Motor neuron (in vitro differentiated cells): Measurements from ENCODE around the gene CLDN19. TPM values are rescaled to one million over a fixed set of nuclear protein-coding genes. Genes with fewer than 3 reads are reported as not detected.
"Not testable (repeated sequence)": the region's sequence is repeated elsewhere in the genome, so short reads cannot be mapped to it uniquely, and the experiment has no call there.

Source experiments
- ATAC-seq, 8 experiments: fragments of 200-7000 bp; cut with Tn5 transposase; replicated peaks in 6 of 8; 2 replicates each; pipeline ENCODE4 v1.8.0; 2021; ENCODE audit warnings: mild to moderate bottlenecking in 8 of 8, moderate library complexity in 8 of 8
- H3K27ac ChIP-seq, 2 donors: fragments of 250-450 bp; sonication (Bioruptor Pico); 2 replicates each; pipeline ENCODE4 v1.9.0; 2021; ENCODE audit warnings: antibody characterized with exemption in 2 of 2, mild to moderate bottlenecking in 2 of 2, moderate library complexity in 1 of 2
- H3K4me1 ChIP-seq, 2 donors: fragments of 250-450 bp; sonication (Bioruptor Pico); replicated peaks in 1 of 2; 2 replicates each; pipeline ENCODE4 v1.6.1; 2021; ENCODE audit warnings: antibody characterized with exemption in 2 of 2, mild to moderate bottlenecking in 2 of 2, moderate library complexity in 1 of 2
- H3K4me3 ChIP-seq, 5 donors: fragments of 250-450 bp; sonication (Bioruptor Pico); 2 replicates each; pipeline ENCODE4 v1.9.0; 2021; ENCODE audit warnings: antibody characterized with exemption in 5 of 5, mild to moderate bottlenecking in 5 of 5, moderate library complexity in 4 of 5
- WGBS, 10 experiments: fragments of 450-650 bp; shearing (Covaris generic); methylation state at CpG; one replicate each; pipeline ENCODE4 v1.0.0; 2022; 5-methylcytosine and 5-hydroxymethylcytosine counted together
- in situ Hi-C, 9 experiments: fragments of 400-800 bp; cut with MboI; loops; one replicate each; pipeline ENCODE4 v1.15.0; 2021; ENCODE audit warnings: low sequenced_read_pairs in 9 of 9, low pct_unique_long_range_greater_than_20kb in 2 of 9; ENCODE audit not compliant: unreplicated experiment in 9 of 9
- total RNA-seq, 8 experiments: library from RNA; unstranded; fragments of 300-600 nt; gene quantifications; 2 replicates each; pipeline versions ENCODE4 v1.2.3 to v1.2.4, GENCODE V29; 2022

The CLDN19 gene
- total RNA-seq, 8 experiments from 2014 or later, result 0.10 to 0.81 (median 0.33) TPM; not detected in 1

DNA sequence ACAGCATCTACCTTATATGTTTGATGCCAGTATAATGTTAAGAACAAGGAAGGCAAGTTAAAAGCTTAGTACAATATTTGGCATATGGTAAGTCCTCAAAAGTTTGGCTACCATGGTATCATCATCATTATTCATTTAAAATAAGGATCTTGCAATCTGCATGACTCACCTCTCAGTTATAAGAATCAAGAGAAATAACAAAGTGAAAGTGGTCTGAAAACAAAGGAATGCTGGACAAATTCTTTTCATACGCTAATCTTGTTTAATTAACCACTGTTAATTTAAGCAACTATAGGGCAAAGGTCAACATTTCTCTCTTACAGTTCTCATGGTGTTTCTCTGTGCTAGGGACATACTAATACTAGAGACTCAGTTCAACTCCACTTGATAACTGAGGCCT is 13.0 kb upstream of the CLDN19 start:
- H3K4me1 ChIP-seq, result no peaks in the 10 kb centered on the region
- H3K27ac ChIP-seq, result no peak overlapping the region
- peak in 2 of 8 experiments; percentile 47 to 63 for ATAC-seq
- in situ Hi-C loops, result no loop called here
- H3K4me3 ChIP-seq, result no peak overlapping the region
- 60 to 100% (median 100%) methylated on average over 1 of the region's 1 CpG; no CpG with 5 or more reads in 2 of the 10 experiments for WGBS, 10 experiments

DNA sequence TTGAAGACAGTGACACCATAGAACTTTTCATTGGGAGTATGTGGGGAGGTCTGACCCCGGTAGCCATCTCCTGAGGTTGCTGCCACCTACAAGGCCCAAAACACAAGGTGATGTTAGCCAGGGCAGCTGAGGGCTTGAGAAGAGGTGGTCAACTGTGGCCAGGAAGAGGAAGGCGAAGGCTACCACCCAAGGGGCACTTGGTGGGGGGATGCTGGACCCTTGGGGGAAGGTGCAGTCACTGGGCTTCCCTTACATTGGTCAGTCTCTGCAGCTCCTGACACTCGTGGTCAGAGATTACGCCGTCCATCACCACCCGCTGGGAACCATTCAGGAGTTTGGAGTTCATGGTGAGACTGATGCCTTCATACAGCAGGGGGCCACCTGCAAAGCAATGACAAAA is 12.2 kb upstream of the CLDN19 start:
- WGBS, 10 experiments, result 60 to 100% (median 94%) methylated on average over 1 to 6 of the region's 6 CpGs; no CpG with 5 or more reads in 3 of the 10 experiments
- Histone ChIP-seq H3K4me1 (no peaks in the 10 kb centered on the region), H3K27ac (no peak overlapping the region), H3K4me3 (no peak overlapping the region)
- in situ Hi-C loops, result no loop called here
- ATAC-seq, result no peak

GRCh38 chr1:42751511-42752070 is 11.6 kb upstream of the CLDN19 start:
- WGBS, 10 experiments, result 82 to 98% (median 94%) methylated on average over 2 to 7 of the region's 8 CpGs; no CpG with 5 or more reads in 2 of the 10 experiments
- H3K4me1 ChIP-seq, H3K4me3 ChIP-seq, ATAC-seq, H3K27ac ChIP-seq, in situ Hi-C loops: not testable (repeated sequence)

- in situ Hi-C loops, result no loop called here
- H3K4me1 ChIP-seq, result peaks cover 0 to 2% of the 10 kb centered on the region in 2 donors
- H3K27ac ChIP-seq, result no peak overlapping the region
- no peak for ATAC-seq
- 93 to 100% (median 98%) methylated on average over 2 to 9 of the region's 12 CpGs; no CpG with 5 or more reads in 4 of the 10 experiments for WGBS, 10 experiments
- H3K4me3 ChIP-seq, result no peak overlapping the region
Measured at GRCh38 chr1:42750041-42750440, 10.0 kb upstream of the CLDN19 start.

DNA sequence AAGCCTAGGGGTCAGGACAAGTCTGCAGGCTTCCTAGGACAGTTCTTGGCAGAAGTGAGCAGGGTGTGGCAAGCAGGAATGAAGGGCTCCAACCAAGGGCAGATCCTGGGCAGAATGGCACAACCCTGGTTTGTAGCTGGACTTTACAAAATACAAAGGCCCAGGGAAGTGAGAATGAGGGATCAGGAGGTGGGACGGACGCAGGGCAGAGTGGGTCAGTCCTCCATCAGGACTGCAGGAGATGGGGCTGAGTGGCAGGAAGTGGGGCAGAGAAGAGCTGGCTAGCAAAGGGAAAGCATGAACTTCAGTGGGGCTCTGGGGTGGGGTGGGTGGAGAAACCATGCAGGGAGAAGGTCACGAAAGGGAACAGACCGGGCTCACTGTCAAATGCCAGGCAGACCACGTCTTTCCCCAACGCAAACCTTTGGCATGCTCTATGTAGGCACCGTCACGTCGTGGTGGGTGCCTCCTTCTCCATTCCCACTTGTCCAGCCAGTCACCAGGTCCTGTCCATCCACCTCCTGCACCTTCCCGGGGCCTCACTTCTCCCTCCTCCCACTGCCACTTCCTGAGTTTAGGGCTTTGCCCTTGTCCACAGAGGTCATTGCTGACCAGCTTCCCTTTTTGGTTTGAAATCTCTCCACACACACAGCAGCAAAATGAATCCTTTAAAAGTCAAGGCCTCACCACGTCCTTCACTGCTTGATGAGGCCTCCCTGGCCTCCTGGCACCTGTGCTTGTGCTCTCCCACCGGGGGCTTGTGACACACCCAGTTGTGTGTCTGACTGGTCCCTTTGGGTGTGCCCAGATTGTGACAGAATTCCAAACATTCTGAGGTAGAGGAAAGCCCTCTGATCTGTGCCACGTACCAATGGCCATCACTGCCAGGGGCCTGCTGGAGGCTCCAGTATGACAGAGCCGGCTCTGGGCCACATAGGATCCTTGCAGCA is 8.7 kb upstream of the CLDN19 start:
- H3K27ac ChIP-seq, result no peak overlapping the region
- peaks cover 0 to 2% of the 10 kb centered on the region in 2 donors for H3K4me1 ChIP-seq
- no peak for ATAC-seq
- in situ Hi-C loops, result loop anchor here in 3 of 9 experiments (5.0 to 25.0 kb wide), 3 partner anchors 161 to 411 kb away; partner anchors contain the start of gene FOXJ3 (in 1 of the 3)
- WGBS, 10 experiments, result 70 to 100% (median 92%) methylated on average over 1 to 13 of the region's 14 CpGs; no CpG with 5 or more reads in 3 of the 10 experiments
- H3K4me3 ChIP-seq, result no peak overlapping the region

- peaks cover 0 to 2% of the 10 kb centered on the region in 2 donors for H3K4me1 ChIP-seq
- H3K27ac ChIP-seq, result no peak overlapping the region
- H3K4me3 ChIP-seq, result no peak overlapping the region
- ATAC-seq, result no peak
- 80 to 100% (median 100%) methylated on average over 1 to 4 of the region's 10 CpGs; no CpG with 5 or more reads in 7 of the 10 experiments for WGBS, 10 experiments
- in situ Hi-C loops, result loop anchor here in 3 of 9 experiments (5.0 to 25.0 kb wide), 3 partner anchors 161 to 411 kb away; partner anchors contain the start of gene FOXJ3 (in 1 of the 3)
Measured at GRCh38 chr1:42748021-42748420, 8.0 kb upstream of the CLDN19 start.

DNA sequence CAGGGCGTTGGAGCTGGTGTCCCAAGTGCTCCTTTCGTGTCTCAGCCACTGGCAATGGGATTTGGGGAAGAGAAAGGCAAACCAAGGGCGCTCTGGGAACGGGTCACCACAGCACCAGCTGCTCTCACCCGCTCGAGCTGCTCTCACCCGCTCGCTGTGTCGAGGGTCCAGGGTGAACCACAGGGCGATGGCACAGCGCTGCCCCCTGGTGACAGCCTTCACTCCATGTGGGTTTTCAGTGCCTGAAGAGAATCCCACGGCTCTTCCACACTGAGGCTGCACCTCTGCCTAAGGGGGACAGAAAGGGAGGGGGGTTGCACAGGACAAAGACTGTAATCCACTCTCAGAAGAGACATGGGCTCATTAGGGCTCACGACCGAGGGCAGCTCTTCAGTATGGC is 7.1 kb upstream of the CLDN19 start:
- H3K27ac ChIP-seq, result no peak overlapping the region
- H3K4me1 ChIP-seq, result peaks cover 0 to 2% of the 10 kb centered on the region in 2 donors
- in situ Hi-C loops, result loop anchor here in 3 of 9 experiments (5.0 to 25.0 kb wide), 3 partner anchors 160 to 410 kb away; partner anchors contain the start of gene FOXJ3 (in 1 of the 3)
- ATAC-seq, result peak in 7 of 8 experiments; percentile 22 to 87 (median 79)
- no peak overlapping the region for H3K4me3 ChIP-seq
- WGBS, 10 experiments, result 21 to 73% (median 56%) methylated on average over 2 to 9 of the region's 14 CpGs; no CpG with 5 or more reads in 6 of the 10 experiments

- H3K27ac ChIP-seq, result no peak overlapping the region
- WGBS, 10 experiments, result 90 to 100% (median 99%) methylated on average over 2 to 12 of the region's 12 CpGs; no CpG with 5 or more reads in 2 of the 10 experiments
- H3K4me3 ChIP-seq, result no peak overlapping the region
- peak in 5 of 8 experiments; percentile 6 to 24 (median 19) for ATAC-seq
- peaks cover 0 to 2% of the 10 kb centered on the region in 2 donors for H3K4me1 ChIP-seq
- in situ Hi-C loops, result loop anchor here in 3 of 9 experiments (5.0 to 25.0 kb wide), 3 partner anchors 159 to 409 kb away; partner anchors contain the start of gene FOXJ3 (in 1 of the 3)
Measured at GRCh38 chr1:42746436-42747105, 6.5 kb upstream of the CLDN19 start.

DNA sequence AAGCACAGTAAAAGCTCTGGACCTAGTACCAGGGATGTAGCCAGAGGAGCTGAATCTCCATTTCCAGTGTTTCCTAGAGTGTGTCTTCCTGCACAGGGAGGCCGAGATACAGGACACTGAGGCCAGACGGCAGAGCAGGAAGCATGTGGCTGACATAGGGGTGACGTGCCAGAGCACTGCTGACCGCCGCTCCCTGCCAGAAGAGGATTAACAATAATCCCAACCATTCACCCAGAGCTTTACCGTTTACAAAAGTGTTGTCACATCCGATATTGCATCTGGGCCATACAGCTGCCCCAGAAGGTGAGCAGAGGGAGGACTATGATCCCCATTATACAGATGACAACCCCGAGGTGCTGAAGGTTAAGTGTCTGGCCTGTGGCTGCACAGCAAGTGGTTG is 5.8 kb upstream of the CLDN19 start:
- ATAC-seq, result no peak
- Histone ChIP-seq H3K4me3 (no peak overlapping the region), H3K27ac (no peak overlapping the region), H3K4me1 (peaks cover 4 to 5% of the 10 kb centered on the region in 2 donors)
- in situ Hi-C loops, result loop anchor here in 3 of 9 experiments (5.0 to 25.0 kb wide), 3 partner anchors 159 to 409 kb away; partner anchors contain the start of gene FOXJ3 (in 1 of the 3)
- 69 to 100% (median 93%) methylated on average over 1 to 8 of the region's 8 CpGs; no CpG with 5 or more reads in 4 of the 10 experiments for WGBS, 10 experiments

DNA sequence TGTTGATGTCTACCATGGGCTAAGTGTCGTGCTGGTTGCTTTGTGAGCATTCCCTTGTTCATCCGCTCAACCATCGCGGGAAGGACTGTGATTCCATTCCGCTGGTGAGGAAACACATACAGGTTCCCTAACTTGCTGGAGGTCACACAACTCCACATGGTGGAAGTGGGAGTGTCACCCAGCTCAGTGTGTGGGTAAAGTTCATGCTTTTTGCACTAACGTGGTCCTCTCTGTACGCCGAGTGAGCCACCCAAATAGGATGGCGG is 4.0 kb upstream of the CLDN19 start:
- Histone ChIP-seq H3K27ac (no peak overlapping the region), H3K4me3 (no peak overlapping the region), H3K4me1 (peaks cover 16 to 17% of the 10 kb centered on the region in 2 donors)
- 59 to 98% (median 89%) methylated on average over 1 to 9 of the region's 9 CpGs; no CpG with 5 or more reads in 3 of the 10 experiments for whole genome bisulfite sequencing, 10 experiments
- ATAC-seq, result no peak
- in situ Hi-C loops, result loop anchor here in 2 of 9 experiments (25.0 kb wide), 2 partner anchors 157 to 407 kb away; partner anchors contain the start of gene FOXJ3 (in 1 of the 2)

DNA sequence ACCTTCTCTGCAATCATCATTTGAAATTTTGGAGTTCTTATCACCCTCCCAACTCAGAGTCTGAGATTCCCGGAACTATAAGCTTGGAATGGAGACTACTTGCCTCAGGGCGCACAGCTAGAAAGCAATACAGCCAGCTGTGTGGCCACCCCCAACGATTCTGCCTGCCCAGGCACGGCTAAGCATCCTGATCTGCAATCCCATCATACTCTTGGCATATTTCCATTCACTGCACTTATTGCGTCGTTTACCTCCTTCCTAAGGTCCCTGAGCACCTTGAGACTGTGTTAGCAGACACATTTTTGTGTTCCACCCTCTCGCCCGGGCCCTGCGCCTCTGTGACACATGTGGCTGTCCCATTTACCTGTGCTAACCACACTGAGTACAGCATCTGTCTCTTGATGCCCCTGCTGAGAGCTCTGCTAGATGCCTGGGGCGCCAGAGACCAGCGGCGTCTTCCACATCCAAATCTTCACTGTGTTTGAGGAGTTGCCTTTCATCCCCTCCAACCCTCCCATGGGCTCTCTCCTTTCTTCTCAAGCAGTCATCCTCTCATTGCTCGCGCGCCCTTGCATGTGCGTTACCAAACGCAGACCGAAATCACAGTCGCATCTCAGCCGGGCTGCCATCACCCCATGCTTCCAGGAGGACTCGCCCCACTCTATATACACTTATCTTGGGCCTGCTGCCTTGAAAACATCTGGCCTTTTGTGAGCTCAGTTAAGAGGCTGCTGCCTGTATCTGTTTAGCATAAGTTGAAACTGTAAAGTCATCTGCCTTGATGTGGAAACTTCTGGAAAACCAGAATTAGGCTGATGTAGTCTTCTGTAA is 3.5 kb upstream of the CLDN19 start:
- Histone ChIP-seq H3K27ac (no peak overlapping the region), H3K4me3 (no peak overlapping the region), H3K4me1 (peaks cover 16 to 17% of the 10 kb centered on the region in 2 donors)
- peak in 3 of 8 experiments; percentile 76 to 78 (median 77) for ATAC-seq
- in situ Hi-C loops, result loop anchor here in 2 of 9 experiments (25.0 kb wide), 2 partner anchors 156 to 406 kb away; partner anchors contain the start of gene FOXJ3 (in 1 of the 2)
- WGBS, 10 experiments, result 57 to 100% (median 80%) methylated on average over 1 to 18 of the region's 21 CpGs; no CpG with 5 or more reads in 1 of the 10 experiments
